SIG-M5 treated with dmso at 0.1 percent for 504 hours (cell line): ENCODE measurements around the gene ENTHD1.

Source experiments
- DNase-seq: peaks from one replicate; lab custom pipeline; 2025; ENCODE audit not compliant: unreplicated experiment; lab: John Stamatoyannopoulos, UW

ENTHD1 gene

GRCh38 chr22:39893526-39893925 is at the start of gene ENTHD1:
TSS of gene ENTHD1 (minus strand) at chr22:39893760. CDS start at chr22:39887748, 6,012 bp downstream.
- DNase-seq: no peak

GRCh38 chr22:39943337-39943736 is 49.8 kb upstream of the ENTHD1 start:
- no peak for DNase-seq

- peak; percentile 93 for DNase-seq
These were observed 49.1 kb upstream of the ENTHD1 start for GRCh38 chr22:39942439-39943230.

- DNase-seq: no peak
These were observed 48.0 kb upstream of the ENTHD1 start for GRCh38 chr22:39941601-39942000.

- DNase-seq: no peak
These were observed 47.3 kb upstream of the ENTHD1 start for GRCh38 chr22:39940757-39941305.

GRCh38 chr22:39939830-39940229 is 46.3 kb upstream of the ENTHD1 start:
- no peak for DNase-seq

GRCh38 chr22:39938509-39939111 is 45.0 kb upstream of the ENTHD1 start:
- DNase-seq: no peak

- DNase-seq: no peak
These were observed 44.3 kb upstream of the ENTHD1 start for GRCh38 chr22:39937906-39938305.

- DNase-seq: no peak
These were observed 43.1 kb upstream of the ENTHD1 start for GRCh38 chr22:39936523-39937145.

- no peak for DNase-seq
These were observed 42.1 kb upstream of the ENTHD1 start for GRCh38 chr22:39935612-39936011.

- no peak for DNase-seq
These were observed 41.6 kb upstream of the ENTHD1 start for GRCh38 chr22:39935116-39935515.

- DNase-seq: no peak
These were observed 40.2 kb upstream of the ENTHD1 start for GRCh38 chr22:39933741-39934140.

GRCh38 chr22:39932918-39933649 is 39.5 kb upstream of the ENTHD1 start:
- DNase-seq: no peak

- no peak for DNase-seq
These were observed 38.6 kb upstream of the ENTHD1 start for GRCh38 chr22:39932166-39932565.

GRCh38 chr22:39931251-39931650 is 37.7 kb upstream of the ENTHD1 start:
- DNase-seq: no peak

GRCh38 chr22:39928536-39929520 is 35.3 kb upstream of the ENTHD1 start:
- no peak for DNase-seq

- no peak for DNase-seq
These were observed 34.0 kb upstream of the ENTHD1 start for GRCh38 chr22:39927544-39927943.

- no peak for DNase-seq
These were observed 33.2 kb upstream of the ENTHD1 start for GRCh38 chr22:39926753-39927152.

- no peak for DNase-seq
These were observed 32.5 kb upstream of the ENTHD1 start for GRCh38 chr22:39925909-39926679.
